K562 treated with DMSO at 1 percent for 24 hours (cell line): ENCODE measurements around the gene SMIM27. TPM values are rescaled to one million over a fixed set of nuclear protein-coding genes. Genes with fewer than 3 reads are reported as not detected.

Source experiments
- total RNA-seq: library from RNA; unstranded; fragments of 300-600 nt; gene quantifications from 2 replicates; pipeline ENCODE4 v1.2.3, GENCODE V29; 2022; ENCODE audit warnings: low read depth; ENCODE audit not compliant: insufficient read depth

The SMIM27 gene
- 4.2 and 5.9 TPM in 2 replicates for total RNA-seq

GRCh38 chr9:32552172-32552872 is at the start of gene SMIM27, which contains the start of gene TOPORS:
SMIM27 (plus strand) TSS chr9:32552327; CDS start chr9:32552435, 108 bp downstream.
TOPORS (minus strand) TSS chr9:32552586; CDS start chr9:32552436, 150 bp downstream.

GRCh38 chr9:32526041-32526706 is 26.0 kb upstream of the SMIM27 start, which contains the start of gene RIGI:
RIGI (minus strand) TSS chr9:32526196; CDS start chr9:32526166, 30 bp downstream.

GRCh38 chr9:32572900-32573523 is 20.9 kb downstream of the SMIM27 start, which contains the start of gene NDUFB6:
NDUFB6 (minus strand) TSS chr9:32573159; CDS start chr9:32573060, 99 bp downstream.

Other genes with a start within 250 kb of the SMIM27 start
- 14.2 and 17.2 TPM in 2 replicates for gene ACO1, start 167.7 kb upstream of the SMIM27 start, total RNA-seq
- gene RIGI, start 26.1 kb upstream of the SMIM27 start, total RNA-seq, result 0.96 and 1.4 TPM in 2 replicates
- 6.1 and 6.8 TPM in 2 replicates for gene TOPORS, start 259 bp downstream of the SMIM27 start, total RNA-seq
- gene NDUFB6, start 20.8 kb downstream of the SMIM27 start, total RNA-seq, result 19.6 and 29.6 TPM in 2 replicates
- gene TAF1L, start 83.3 kb downstream of the SMIM27 start, total RNA-seq, result 0.12 and 0.21 TPM in 2 replicates
- gene TMEM215, start 231.2 kb downstream of the SMIM27 start, total RNA-seq, result not detected in 2 replicates